Measurements from ENCODE around the gene SPATS2L. TPM values are rescaled to one million over a fixed set of nuclear protein-coding genes. Genes with fewer than 3 reads are reported as not detected.

SPATS2L gene
- polyA plus RNA-seq, 1 of the 3 experiments (the other 2 are of a cell fraction): 86.8 TPM

DNA sequence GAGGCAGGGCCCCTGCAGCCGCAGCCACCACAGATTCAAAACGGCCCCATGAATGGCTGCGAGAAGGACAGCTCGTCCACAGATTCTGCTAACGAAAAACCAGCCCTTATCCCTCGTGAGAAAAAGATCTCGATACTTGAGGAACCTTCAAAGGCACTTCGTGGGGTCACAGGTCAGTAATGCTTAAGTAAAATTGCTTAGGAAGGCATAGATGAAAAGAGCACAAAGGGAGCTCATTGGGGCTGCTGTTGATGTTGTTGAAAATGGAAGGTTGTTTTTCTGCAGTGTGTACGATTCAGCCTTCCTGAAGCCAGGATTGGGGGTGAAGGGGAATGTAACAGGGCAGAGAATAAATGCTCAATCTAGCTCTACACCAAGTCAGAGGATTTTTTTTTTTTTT is 112.8 kb downstream of the SPATS2L start:
- no peak overlapping the region for H3K4me2 ChIP-seq
- H3K27ac ChIP-seq (ENCODE audit: low read depth in 2 of 2, low read length in 1 of 2): no peak overlapping the region
- H3K4me1 ChIP-seq (ENCODE audit: control insufficient read depth in 1 of 2, insufficient read depth in 2 of 2, low read depth in 1 of 2, low read length in 1 of 2): no peaks in the 10 kb centered on the region; a peak in 1 of 4 replicates
- no peak for DNase-seq
- no peak overlapping the region for H2AFZ ChIP-seq (ENCODE audit: low read depth)
- no peaks in the 10 kb centered on the region for H3K9me2 ChIP-seq
- no peaks in the 10 kb centered on the region for H3K9me3 ChIP-seq
- peaks cover 9% of the 10 kb centered on the region for H3F3A ChIP-seq (replicated peaks; ENCODE audit: insufficient read depth)
- H3K27me3 ChIP-seq (ENCODE audit: insufficient read depth): no peaks in the 10 kb centered on the region
- H3K79me2 ChIP-seq (ENCODE audit: insufficient read depth): peaks cover 4% of the 10 kb centered on the region; the same call in 1 of the 2 replicates
- POLR2A ChIA-PET: no interaction called here
- peaks cover 45 to 78% of the 10 kb centered on the region in 2 experiments for H3K36me3 ChIP-seq (replicated peaks in 1 of 2; ENCODE audit: control insufficient read depth in 1 of 2, insufficient read depth in 2 of 2, low read length in 1 of 2)
- CTCF ChIA-PET: interaction anchor here (1.1 kb wide), 1 partner anchor 63 kb away, joined by 4 read pairs; no protein-coding TSS in a partner anchor
- H3K9ac ChIP-seq: no peak overlapping the region
- TF ChIP-seq TCF12 (IDR thresholded peaks at IDR 0.05): no peak
- TF ChIP-seq CHD2 (IDR thresholded peaks at IDR 0.05; ENCODE audit: low read length, partially characterized antibody): no peak
- TF ChIP-seq USF1 (IDR thresholded peaks at IDR 0.05; ENCODE audit: borderline replicate concordance, low read depth): no peak
- no peak for TF ChIP-seq POLR2AphosphoS5 (IDR thresholded peaks at IDR 0.05; ENCODE audit: low read depth, low read length)
- TF ChIP-seq RAD21 (IDR thresholded peaks at IDR 0.05; ENCODE audit: low read length): no peak
- TF ChIP-seq GATA2 (CRISPR knock-in tag; IDR thresholded peaks at IDR 0.05): no peak
- no peak for TF ChIP-seq FOXM1 (IDR thresholded peaks at IDR 0.05; ENCODE audit: low read depth)
- 92% methylated on average over 9 of the region's 9 CpGs for WGBS (ENCODE audit: low lambda C conversion rate)
- no peak overlapping the region for H3K4me3 ChIP-seq (ENCODE audit: low read depth in 2 of 2, low read length in 1 of 2)
- no peaks in the 10 kb centered on the region for H4K20me1 ChIP-seq (ENCODE audit: insufficient read depth)

DNA sequence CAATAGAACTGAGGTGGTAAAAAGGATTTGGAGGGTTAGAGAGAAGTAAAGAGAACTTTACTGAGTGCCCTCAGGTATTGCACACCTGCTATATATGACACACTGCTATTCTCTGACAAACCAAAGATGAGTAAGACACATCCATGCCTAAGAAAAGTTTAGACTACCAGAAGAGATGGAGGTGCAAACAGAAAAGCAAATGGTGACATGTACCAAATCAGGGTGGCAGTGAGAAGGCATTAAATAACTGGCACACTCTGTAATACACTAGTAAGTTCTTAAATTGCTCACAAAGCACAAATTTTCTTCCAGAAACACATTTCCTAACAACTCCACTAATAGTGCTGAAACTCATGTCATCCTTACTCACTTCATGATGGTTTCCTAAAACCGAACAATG is 114.8 kb downstream of the SPATS2L start:
- H3K9me3 ChIP-seq: no peaks in the 10 kb centered on the region
- TF ChIP-seq TEAD4 (IDR thresholded peaks at IDR 0.05; ENCODE audit: borderline replicate concordance, insufficient read depth): no peak
- TF ChIP-seq SIN3A (IDR thresholded peaks at IDR 0.05; ENCODE audit: borderline replicate concordance, low read depth, low read length): no peak
- TF ChIP-seq, protein P1, sequence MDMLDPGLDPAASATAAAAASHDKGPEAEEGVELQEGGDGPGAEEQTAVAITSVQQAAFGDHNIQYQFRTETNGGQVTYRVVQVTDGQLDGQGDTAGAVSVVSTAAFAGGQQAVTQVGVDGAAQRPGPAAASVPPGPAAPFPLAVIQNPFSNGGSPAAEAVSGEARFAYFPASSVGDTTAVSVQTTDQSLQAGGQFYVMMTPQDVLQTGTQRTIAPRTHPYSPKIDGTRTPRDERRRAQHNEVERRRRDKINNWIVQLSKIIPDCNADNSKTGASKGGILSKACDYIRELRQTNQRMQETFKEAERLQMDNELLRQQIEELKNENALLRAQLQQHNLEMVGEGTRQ (IDR thresholded peaks at IDR 0.05; ENCODE audit: borderline replicate concordance, low read depth, low read length): no peak
- no peak for TF ChIP-seq FOSL2 (IDR thresholded peaks at IDR 0.05; ENCODE audit: borderline replicate concordance, low read depth)
- TF ChIP-seq RFX5 (IDR thresholded peaks at IDR 0.05; ENCODE audit: low read length): no peak
- no peak for TF ChIP-seq MXI1 (IDR thresholded peaks at IDR 0.05; ENCODE audit: low read depth, low read length)
- H3K9ac ChIP-seq: no peak overlapping the region
- peaks cover 0 to 10% of the 10 kb centered on the region in 2 experiments; a peak in 2 of 4 replicates for H3K4me1 ChIP-seq (ENCODE audit: control insufficient read depth in 1 of 2, insufficient read depth in 2 of 2, low read depth in 1 of 2, low read length in 1 of 2)
- no peaks in the 10 kb centered on the region for H3K27me3 ChIP-seq (ENCODE audit: insufficient read depth)
- peaks cover 45 to 71% of the 10 kb centered on the region in 2 experiments for H3K36me3 ChIP-seq (replicated peaks in 1 of 2; ENCODE audit: control insufficient read depth in 1 of 2, insufficient read depth in 2 of 2, low read length in 1 of 2)
- H2AFZ ChIP-seq (ENCODE audit: low read depth): no peak overlapping the region
- no peaks in the 10 kb centered on the region for H3K9me2 ChIP-seq
- POLR2A ChIA-PET: no interaction called here
- no peak overlapping the region for H3K27ac ChIP-seq (ENCODE audit: low read depth in 2 of 2, low read length in 1 of 2)
- 96% methylated on average over 1 of the region's 1 CpG for WGBS (ENCODE audit: low lambda C conversion rate)
- DNase-seq: no peak
- no peak overlapping the region for H3K4me2 ChIP-seq
- CTCF ChIA-PET: no interaction called here
- H4K20me1 ChIP-seq (ENCODE audit: insufficient read depth): no peaks in the 10 kb centered on the region
- H3K79me2 ChIP-seq (ENCODE audit: insufficient read depth): no peaks in the 10 kb centered on the region; the same call in 1 of the 2 replicates
- peaks cover 9% of the 10 kb centered on the region for H3F3A ChIP-seq (replicated peaks; ENCODE audit: insufficient read depth)
- H3K4me3 ChIP-seq (ENCODE audit: low read depth in 2 of 2, low read length in 1 of 2): no peak overlapping the region
